A673 (cell line): ENCODE data around the gene GTPBP6.

Source experiments
- CTCF ChIP-seq: fragments of 300-800, 200-600 bp; sonication (generic); conservative IDR thresholded peaks from 2 replicates; pipeline ENCODE4 v1.5.1; 2017; ENCODE audit warnings: low read depth, mild to moderate bottlenecking, antibody characterized with exemption, low read length, moderate library complexity, mixed read lengths
- EZH2 ChIP-seq: fragments of 200-600 bp; sonication (generic); IDR thresholded peaks from 2 replicates; pipeline ENCODE4 v1.6.1; 2017; ENCODE audit warnings: borderline replicate concordance, low read depth, mild to moderate bottlenecking, mixed read lengths, antibody characterized with exemption, low read length; ENCODE audit not compliant: poor library complexity, severe bottlenecking

GRCh38 chrX:259692-260355 lies 58.8 kb downstream of the GTPBP6 start:
- TF ChIP-seq CTCF (no peak), EZH2 (no peak)
